OCI-LY7 (cell line): Measurements from ENCODE around the gene ATP2C2. TPM values are rescaled to one million over a fixed set of nuclear protein-coding genes. Genes with fewer than 3 reads are reported as not detected.

ENCODE experiments used
- BruUV-seq: library from RNA; stranded (reverse); fragments of 400-500 nt; replicated peaks from 2 replicates; lab custom pipeline; 2021; lab: Mats Ljungman, UMichigan
- CTCF ChIA-PET: fragments of 300-600 bp; sonication (Branson Sonifier 250); formaldehyde crosslinking; loops from one replicate; lab custom pipeline; 2022; ENCODE audit warnings: antibody characterized with exemption; ENCODE audit not compliant: unreplicated experiment; lab: Charles Lee
- POLR2A ChIA-PET: fragments of 300-600 bp; sonication (Branson Sonifier 250); formaldehyde crosslinking; loops from one replicate; lab custom pipeline; 2022; ENCODE audit warnings: antibody characterized with exemption; lab: Charles Lee
- DNase-seq: peaks from one replicate; pipeline ENCODE4 v3.0.0-alpha.2; 2015; ENCODE audit warnings: low spot score
- H2AFZ ChIP-seq: fragments of 200-600 bp; sonication (generic), shearing (Covaris generic); 2 replicates; pipeline ENCODE4 v1.6.1; 2014; ENCODE audit warnings: mild to moderate bottlenecking, antibody characterized with exemption, low read length, moderate library complexity
- H3K27ac ChIP-seq: fragments of 200-600 bp; sonication (generic); 2 replicates; pipeline ENCODE4 v1.5.1; 2014; ENCODE audit warnings: mixed run types, low read depth, mild to moderate bottlenecking, moderate library complexity, low read length, inconsistent platforms; ENCODE audit not compliant: poor library complexity, severe bottlenecking
- H3K36me3 ChIP-seq: fragments of 200-600 bp; sonication (generic); 2 replicates; pipeline ENCODE4 v1.6.1; 2014; ENCODE audit warnings: mild to moderate bottlenecking, antibody characterized with exemption, low read length, moderate library complexity, mixed read lengths; ENCODE audit not compliant: insufficient read depth
- H3K4me1 ChIP-seq: fragments of 200-600 bp; sonication (generic); 2 replicates; pipeline ENCODE4 v1.5.1; 2014; ENCODE audit warnings: mild to moderate bottlenecking, low read length; ENCODE audit not compliant: insufficient read depth, poor library complexity, severe bottlenecking
- H3K4me2 ChIP-seq: fragments of 200-600 bp; sonication (generic); 2 replicates; pipeline ENCODE4 v1.6.1; 2014; ENCODE audit warnings: mild to moderate bottlenecking, low read length
- H3K4me3 ChIP-seq: fragments of 200-600 bp; sonication (generic); 2 replicates; pipeline ENCODE4 v1.5.1; 2014; ENCODE audit warnings: mild to moderate bottlenecking, low read depth, low read length; ENCODE audit not compliant: poor library complexity, severe bottlenecking
- H3K79me2 ChIP-seq: fragments of 200-600 bp; sonication (generic); 2 replicates; pipeline ENCODE4 v1.6.1; 2016; ENCODE audit warnings: low read depth, mild to moderate bottlenecking, low read length, moderate library complexity, mixed read lengths; ENCODE audit not compliant: insufficient read depth
- H3K9me2 ChIP-seq: fragments of 200-600 bp; sonication (generic); 2 replicates; pipeline ENCODE4 v1.6.1; 2016; ENCODE audit warnings: mild to moderate bottlenecking, low read length, mixed read lengths; ENCODE audit not compliant: insufficient read depth
- H3K9me3 ChIP-seq: fragments of 200-600 bp; sonication (generic); 2 replicates; pipeline ENCODE4 v1.6.1; 2014; ENCODE audit warnings: mild to moderate bottlenecking, mixed run types, low read length, mixed read lengths
- H4K20me1 ChIP-seq: fragments of 200-600 bp; sonication (generic); 2 replicates; pipeline ENCODE4 v1.6.1; 2014; ENCODE audit warnings: mild to moderate bottlenecking, antibody characterized with exemption, low read length, moderate library complexity, mixed read lengths; ENCODE audit not compliant: insufficient read depth
- CTCF ChIP-seq: fragments of 200-600 bp; sonication (generic); conservative IDR thresholded peaks from 2 replicates; pipeline ENCODE4 v1.5.1; 2014; ENCODE audit warnings: mild to moderate bottlenecking, antibody characterized with exemption, low read length, moderate library complexity, mixed read lengths
- EZH2phosphoT487 ChIP-seq: fragments of 200-600 bp; sonication (generic); IDR thresholded peaks from 2 replicates; pipeline ENCODE4 v1.6.1; 2018; ENCODE audit warnings: low read depth, borderline replicate concordance, mild to moderate bottlenecking, mixed run types, antibody characterized with exemption, low read length, moderate library complexity, mixed read lengths
- intact Hi-C: fragments of 100-400 bp; cut with micrococcal nuclease; formaldehyde crosslinking; loops from one replicate; pipeline ENCODE4 v1.10.0; 2022; ENCODE audit not compliant: unreplicated experiment
- total RNA-seq, 2 experiments: library from RNA; depleted of rRNA in 1 of 2; stranded (reverse); fragments of >200 nt in 1 of 2; shearing (Covaris generic) in 1 of 2; gene quantifications; 2 replicates each; pipeline ENCODE4 v1.2.3, GENCODE V29; 2014 to 2022

The ATP2C2 gene
- total RNA-seq, 2 experiments from 2014 or later: 0.66 TPM; not detected in 1

- ChIA-PET POLR2A (no interaction called here), CTCF (no interaction called here)
- peaks cover 6% of the 10 kb centered on the region; the same call in 1 of the 2 replicates for H3K9me3 ChIP-seq
- peaks cover under 1% of the 10 kb centered on the region for H3K4me1 ChIP-seq
- no peak for DNase-seq
- BruUV-seq: no TSS peak
- TF ChIP-seq CTCF: no peak
- no peak for TF ChIP-seq EZH2phosphoT487
- H3K27ac ChIP-seq: no peak overlapping the region
- H4K20me1 ChIP-seq: no peaks in the 10 kb centered on the region
- no peaks in the 10 kb centered on the region for H3K79me2 ChIP-seq
- no peaks in the 10 kb centered on the region; the same call in 1 of the 2 replicates for H3K36me3 ChIP-seq
- no peaks in the 10 kb centered on the region for H3K9me2 ChIP-seq
- intact Hi-C loops: no loop called here
- no peak overlapping the region for H3K4me3 ChIP-seq
- no peak overlapping the region for H2AFZ ChIP-seq
- H3K4me2 ChIP-seq: no peak overlapping the region
These were observed 57.4 kb downstream of the ATP2C2 start for GRCh38 chr16:84425696-84426095.

GRCh38 chr16:84426804-84427203, 58.5 kb downstream of the ATP2C2 start:
- ChIA-PET POLR2A (no interaction called here), CTCF (no interaction called here)
- no peaks in the 10 kb centered on the region for H3K9me2 ChIP-seq
- intact Hi-C loops: no loop called here
- no peaks in the 10 kb centered on the region for H3K4me1 ChIP-seq
- H3K79me2 ChIP-seq: no peaks in the 10 kb centered on the region
- H3K36me3 ChIP-seq: no peaks in the 10 kb centered on the region; the same call in 1 of the 2 replicates
- no peak overlapping the region for H2AFZ ChIP-seq
- TF ChIP-seq EZH2phosphoT487: no peak
- no peak for TF ChIP-seq CTCF
- no peak overlapping the region for H3K27ac ChIP-seq
- no peak overlapping the region for H3K4me2 ChIP-seq
- H3K9me3 ChIP-seq: peaks cover 6% of the 10 kb centered on the region; the same call in 1 of the 2 replicates
- no peaks in the 10 kb centered on the region for H4K20me1 ChIP-seq
- no TSS peak for BruUV-seq
- DNase-seq: no peak
- H3K4me3 ChIP-seq: no peak overlapping the region

GRCh38 chr16:84427553-84427952, 59.2 kb downstream of the ATP2C2 start:
- no peaks in the 10 kb centered on the region for H4K20me1 ChIP-seq
- intact Hi-C loops: no loop called here

More at GRCh38 chr16:84427553-84427952, 59.2 kb downstream of the ATP2C2 start:
- no peak overlapping the region for H3K4me2 ChIP-seq
- DNase-seq: no peak
- no peaks in the 10 kb centered on the region; the same call in 1 of the 2 replicates for H3K36me3 ChIP-seq
- CTCF ChIA-PET: no interaction called here
- H3K4me1 ChIP-seq: no peaks in the 10 kb centered on the region
- H3K27ac ChIP-seq: no peak overlapping the region
- POLR2A ChIA-PET: no interaction called here
- H3K9me2 ChIP-seq: no peaks in the 10 kb centered on the region
- TF ChIP-seq EZH2phosphoT487 (no peak), CTCF (no peak)
- no peak overlapping the region for H2AFZ ChIP-seq
- no peak overlapping the region for H3K4me3 ChIP-seq
- H3K79me2 ChIP-seq: no peaks in the 10 kb centered on the region
- peaks cover 6% of the 10 kb centered on the region; the same call in 1 of the 2 replicates for H3K9me3 ChIP-seq
- no TSS peak for BruUV-seq
